ENCODE data around the gene CCNE1. TPM values are rescaled to one million over a fixed set of nuclear protein-coding genes. Genes with fewer than 3 reads are reported as not detected.
"Not testable (repeated sequence)": the region's sequence is repeated elsewhere in the genome, so short reads cannot be mapped to it uniquely, and the experiment has no call there.

The CCNE1 gene
- total RNA-seq, 1 experiment from 2014 or later = 76.0 TPM

- in situ Hi-C loops (cut with HindIII; ENCODE audit: low sequenced_read_pairs) = no loop called here
Observed at GRCh38 chr19:29810504-29810871, 1.3 kb upstream of the CCNE1 start.

GRCh38 chr19:29812080-29812880 lies 489 bp downstream of the CCNE1 start:
- in situ Hi-C loops (cut with HindIII; ENCODE audit: low sequenced_read_pairs) = no loop called here
- no peak for DNase-seq (ENCODE audit: low spot score)

More at GRCh38 chr19:29810504-29810871, 1.3 kb upstream of the CCNE1 start:
- DNase-seq (ENCODE audit: low spot score) = peak; percentile 78

GRCh38 chr19:29812881-29813275 lies 1.1 kb downstream of the CCNE1 start:
- peak; percentile 27 for DNase-seq (ENCODE audit: low spot score)
- in situ Hi-C loops (cut with HindIII; ENCODE audit: low sequenced_read_pairs) = no loop called here

- no peak for DNase-seq (ENCODE audit: low spot score)
- in situ Hi-C loops (cut with HindIII; ENCODE audit: low sequenced_read_pairs) = no loop called here
Observed at GRCh38 chr19:29813642-29814041, 1.9 kb downstream of the CCNE1 start.

- in situ Hi-C loops (cut with HindIII; ENCODE audit: low sequenced_read_pairs) = no loop called here
- DNase-seq (ENCODE audit: low spot score) = no peak
Observed at GRCh38 chr19:29815231-29815630, 3.4 kb downstream of the CCNE1 start.

- in situ Hi-C loops (cut with HindIII; ENCODE audit: low sequenced_read_pairs) = no loop called here
- no peak for DNase-seq (ENCODE audit: low spot score)
Observed at GRCh38 chr19:29817316-29817715, 5.5 kb downstream of the CCNE1 start.

GRCh38 chr19:29819300-29819699 lies 7.5 kb downstream of the CCNE1 start:
- no peak for DNase-seq (ENCODE audit: low spot score)
- in situ Hi-C loops (cut with HindIII; ENCODE audit: low sequenced_read_pairs) = no loop called here

- no peak for DNase-seq (ENCODE audit: low spot score)
- in situ Hi-C loops (cut with HindIII; ENCODE audit: low sequenced_read_pairs) = no loop called here
Observed at GRCh38 chr19:29819986-29820385, 8.2 kb downstream of the CCNE1 start.

- no peak for DNase-seq (ENCODE audit: low spot score)
- in situ Hi-C loops (cut with HindIII; ENCODE audit: low sequenced_read_pairs) = no loop called here
Observed at GRCh38 chr19:29823581-29824330, 12.0 kb downstream of the CCNE1 start.

- in situ Hi-C loops (cut with HindIII; ENCODE audit: low sequenced_read_pairs); DNase-seq (ENCODE audit: low spot score): not testable (repeated sequence)
Observed at GRCh38 chr19:29825263-29825662, 13.5 kb downstream of the CCNE1 start.

GRCh38 chr19:29831041-29831548 lies 19.3 kb downstream of the CCNE1 start:
- no peak for DNase-seq (ENCODE audit: low spot score)
- in situ Hi-C loops (cut with HindIII; ENCODE audit: low sequenced_read_pairs) = no loop called here

GRCh38 chr19:29831686-29832085 lies 19.9 kb downstream of the CCNE1 start:
- in situ Hi-C loops (cut with HindIII; ENCODE audit: low sequenced_read_pairs) = no loop called here
- no peak for DNase-seq (ENCODE audit: low spot score)

GRCh38 chr19:29832801-29833200 lies 21.0 kb downstream of the CCNE1 start:
- DNase-seq (ENCODE audit: low spot score) = no peak
- in situ Hi-C loops (cut with HindIII; ENCODE audit: low sequenced_read_pairs) = no loop called here

- no peak for DNase-seq (ENCODE audit: low spot score)
- in situ Hi-C loops (cut with HindIII; ENCODE audit: low sequenced_read_pairs) = no loop called here
Observed at GRCh38 chr19:29833614-29834261, 21.9 kb downstream of the CCNE1 start.

GRCh38 chr19:29834991-29835846 lies 23.4 kb downstream of the CCNE1 start:
- in situ Hi-C loops (cut with HindIII; ENCODE audit: low sequenced_read_pairs) = no loop called here
- DNase-seq (ENCODE audit: low spot score) = no peak

- in situ Hi-C loops (cut with HindIII; ENCODE audit: low sequenced_read_pairs) = no loop called here
- DNase-seq (ENCODE audit: low spot score) = no peak
Observed at GRCh38 chr19:29836409-29836825, 24.6 kb downstream of the CCNE1 start.

- in situ Hi-C loops (cut with HindIII; ENCODE audit: low sequenced_read_pairs) = no loop called here
- DNase-seq (ENCODE audit: low spot score) = no peak
Observed at GRCh38 chr19:29837448-29837981, 25.7 kb downstream of the CCNE1 start.

GRCh38 chr19:29837996-29838395 lies 26.2 kb downstream of the CCNE1 start:
- in situ Hi-C loops (cut with HindIII; ENCODE audit: low sequenced_read_pairs) = no loop called here
- no peak for DNase-seq (ENCODE audit: low spot score)

All from G401 (cell line).